PFSK-1 (cell line): ENCODE data around the gene SNX17.

ENCODE experiments used
- FOXP2 ChIP-seq: optimal IDR thresholded peaks from 2 replicates; pipeline ENCODE3; 2011; ENCODE audit warnings: borderline replicate concordance, control low read depth, inconsistent platforms; ENCODE audit not compliant: insufficient read depth; ENCODE audit errors: extremely low read length, extremely low read depth
- POLR2AphosphoS5 ChIP-seq: IDR thresholded peaks from 2 replicates; pipeline ENCODE4 v1.6.1; 2012; ENCODE audit warnings: low read depth, mild to moderate bottlenecking, control low read depth, low read length, moderate library complexity
- SIN3A ChIP-seq: IDR thresholded peaks from 2 replicates; pipeline ENCODE4 v1.6.1; 2012; ENCODE audit warnings: mild to moderate bottlenecking, low read length, moderate library complexity, borderline replicate concordance; ENCODE audit not compliant: insufficient read depth
- TAF1 ChIP-seq: IDR thresholded peaks from 2 replicates; pipeline ENCODE4 v1.6.1; 2012; ENCODE audit warnings: low read length, control low read depth, borderline replicate concordance; ENCODE audit not compliant: insufficient read depth
- TF ChIP-seq, protein P1 (sequence below), 2 experiments: IDR thresholded peaks; 2 replicates each; pipeline versions ENCODE4 v1.6.1 to v1.8.0; 2011 to 2012; ENCODE audit warnings: low read depth in 2 of 2, low read length in 2 of 2, control low read depth in 1 of 2, inconsistent platforms in 1 of 2, mild to moderate bottlenecking in 1 of 2, moderate library complexity in 1 of 2; ENCODE audit not compliant: insufficient read depth in 1 of 2

Gene SNX17

DNA sequence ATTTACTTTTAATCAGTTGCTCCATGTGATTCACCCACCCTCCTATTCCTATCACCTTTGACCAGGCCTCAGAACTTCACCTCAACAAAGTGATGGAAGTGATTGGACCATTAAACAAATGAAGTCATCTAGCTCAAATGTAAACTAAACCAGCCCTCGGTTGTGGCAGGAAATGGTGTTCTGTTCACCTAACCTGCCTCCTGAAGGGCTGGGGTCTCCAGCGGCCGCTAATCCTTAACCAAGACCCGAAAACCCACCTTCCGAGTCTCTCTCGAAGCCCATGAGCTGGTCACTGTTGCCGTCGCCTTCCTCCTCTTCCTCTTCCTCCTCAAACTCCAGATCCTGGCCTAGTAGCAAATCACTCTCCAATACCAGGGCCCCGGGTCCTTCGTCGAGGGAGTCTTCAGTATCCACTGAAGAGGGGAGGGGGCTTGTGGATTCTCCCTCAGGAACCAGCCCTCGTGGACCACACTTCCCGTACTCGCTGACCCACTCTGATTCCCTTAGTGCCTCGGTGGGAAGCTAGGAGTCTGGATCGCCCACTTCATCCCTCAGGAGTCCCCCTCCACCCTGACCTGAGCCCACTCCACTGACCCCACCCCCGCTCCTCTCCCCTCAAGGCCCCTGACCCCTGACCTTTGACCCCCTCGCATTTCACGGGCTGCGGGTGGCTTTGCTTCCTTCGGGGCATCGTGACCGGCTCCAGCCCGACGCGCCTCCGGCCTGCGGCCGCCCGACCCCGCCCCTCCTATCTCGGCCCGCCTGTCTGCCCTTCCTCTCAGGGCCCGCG lies 9.6 kb downstream of the SNX17 start:
- TF ChIP-seq SIN3A: no peak
- TF ChIP-seq POLR2AphosphoS5: peak; percentile 45

DNA sequence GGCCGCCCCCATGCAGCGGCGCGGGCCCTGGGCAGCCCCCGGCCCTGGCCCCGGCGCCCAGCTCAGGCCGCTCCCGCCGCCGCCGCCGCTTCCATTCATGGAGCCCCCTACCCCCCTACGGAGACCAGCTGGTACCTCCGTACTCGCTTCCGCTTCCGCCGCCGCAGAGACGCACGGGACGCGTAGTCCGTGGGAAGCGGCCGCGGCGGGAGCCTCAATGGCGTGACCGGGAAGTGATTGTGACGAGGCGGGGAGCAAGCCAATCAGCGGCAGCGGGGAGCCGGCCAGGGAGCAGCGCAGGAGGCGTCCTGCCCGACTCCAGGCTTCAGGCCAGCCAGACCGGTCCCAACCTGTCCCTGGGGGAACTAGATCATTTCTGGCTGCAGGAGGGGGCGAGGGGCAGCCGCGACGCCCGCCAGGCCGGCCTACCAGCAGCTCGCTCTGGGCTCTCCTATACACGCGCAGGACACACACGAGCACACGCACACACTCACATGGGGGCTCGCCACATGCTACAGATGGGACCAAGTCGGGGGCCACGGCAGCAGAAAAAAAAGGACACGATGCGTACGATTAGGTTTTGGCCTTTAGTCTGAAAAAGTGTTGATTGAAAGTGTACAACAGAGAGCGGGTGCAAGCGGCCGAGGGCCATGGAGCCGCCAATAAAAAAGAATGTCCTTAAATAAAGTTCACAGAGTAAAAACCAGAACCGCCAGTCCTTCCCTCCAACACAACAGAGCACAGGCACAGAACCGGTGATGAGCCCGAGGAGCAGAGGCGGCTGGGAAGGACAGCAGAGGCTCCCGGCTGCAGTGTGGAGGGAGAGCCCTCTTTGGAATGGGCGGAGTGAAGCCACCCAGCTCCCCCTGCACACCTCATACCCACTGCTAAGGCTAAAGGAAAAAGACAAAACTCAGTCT lies 10.5 kb downstream of the SNX17 start, which contains the start of gene ZNF513:
TSS of gene ZNF513 (minus strand) at position 109 of the 920 bp plus-strand sequence. CDS start 208 bp downstream, outside the sequence.
- 0 out of 2 replicates have a peak, but pooled peaks have one; percentile 63 for TF ChIP-seq SIN3A
- peak; percentile 68; the same call in 1 of the 2 replicates for TF ChIP-seq TAF1
- TF ChIP-seq FOXP2: no peak
- TF ChIP-seq POLR2AphosphoS5: peak; percentile 87
- TF ChIP-seq, protein P1, sequence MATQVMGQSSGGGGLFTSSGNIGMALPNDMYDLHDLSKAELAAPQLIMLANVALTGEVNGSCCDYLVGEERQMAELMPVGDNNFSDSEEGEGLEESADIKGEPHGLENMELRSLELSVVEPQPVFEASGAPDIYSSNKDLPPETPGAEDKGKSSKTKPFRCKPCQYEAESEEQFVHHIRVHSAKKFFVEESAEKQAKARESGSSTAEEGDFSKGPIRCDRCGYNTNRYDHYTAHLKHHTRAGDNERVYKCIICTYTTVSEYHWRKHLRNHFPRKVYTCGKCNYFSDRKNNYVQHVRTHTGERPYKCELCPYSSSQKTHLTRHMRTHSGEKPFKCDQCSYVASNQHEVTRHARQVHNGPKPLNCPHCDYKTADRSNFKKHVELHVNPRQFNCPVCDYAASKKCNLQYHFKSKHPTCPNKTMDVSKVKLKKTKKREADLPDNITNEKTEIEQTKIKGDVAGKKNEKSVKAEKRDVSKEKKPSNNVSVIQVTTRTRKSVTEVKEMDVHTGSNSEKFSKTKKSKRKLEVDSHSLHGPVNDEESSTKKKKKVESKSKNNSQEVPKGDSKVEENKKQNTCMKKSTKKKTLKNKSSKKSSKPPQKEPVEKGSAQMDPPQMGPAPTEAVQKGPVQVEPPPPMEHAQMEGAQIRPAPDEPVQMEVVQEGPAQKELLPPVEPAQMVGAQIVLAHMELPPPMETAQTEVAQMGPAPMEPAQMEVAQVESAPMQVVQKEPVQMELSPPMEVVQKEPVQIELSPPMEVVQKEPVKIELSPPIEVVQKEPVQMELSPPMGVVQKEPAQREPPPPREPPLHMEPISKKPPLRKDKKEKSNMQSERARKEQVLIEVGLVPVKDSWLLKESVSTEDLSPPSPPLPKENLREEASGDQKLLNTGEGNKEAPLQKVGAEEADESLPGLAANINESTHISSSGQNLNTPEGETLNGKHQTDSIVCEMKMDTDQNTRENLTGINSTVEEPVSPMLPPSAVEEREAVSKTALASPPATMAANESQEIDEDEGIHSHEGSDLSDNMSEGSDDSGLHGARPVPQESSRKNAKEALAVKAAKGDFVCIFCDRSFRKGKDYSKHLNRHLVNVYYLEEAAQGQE (IDR thresholded peaks at IDR 0.05; ENCODE audit: insufficient read depth in 1 of 2, low read depth in 2 of 2, low read length in 2 of 2): 0 out of 4 replicates have a peak, but pooled peaks of 1 of the 2 experiments have one; percentile 5

DNA sequence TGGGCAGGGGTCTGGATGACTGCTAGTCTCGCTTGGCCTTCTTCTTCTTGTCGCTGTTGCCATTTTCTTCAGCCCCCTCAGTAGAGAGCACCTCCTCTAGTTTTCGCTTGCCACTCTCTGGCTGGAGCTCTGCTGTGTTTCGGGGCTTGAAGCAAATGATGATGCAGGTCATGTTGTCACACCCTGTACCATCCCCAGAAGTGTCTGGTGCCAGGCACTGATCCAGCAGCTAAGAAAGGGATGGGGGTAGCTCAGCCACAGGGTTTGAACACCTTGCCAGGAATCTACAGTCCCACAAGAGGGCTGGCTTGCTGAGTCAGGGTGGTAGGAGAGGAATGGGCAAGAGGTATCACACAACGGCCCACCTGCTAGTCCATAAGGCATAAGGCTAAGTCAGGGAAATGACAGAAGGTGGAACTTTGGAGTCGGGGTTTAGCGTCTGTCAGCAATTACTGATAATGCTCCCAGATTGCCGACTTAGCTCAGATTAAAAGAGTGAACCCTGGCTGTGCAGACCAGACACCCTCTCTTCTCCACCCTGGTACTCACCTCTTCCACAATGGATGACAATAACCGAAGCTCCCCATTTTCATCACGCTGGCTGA lies 11.3 kb downstream of the SNX17 start:
- TF ChIP-seq FOXP2 (no peak), POLR2AphosphoS5 (no peak), TAF1 (no peak), SIN3A (no peak)
- TF ChIP-seq, protein P1 (IDR thresholded peaks at IDR 0.05; ENCODE audit: insufficient read depth in 1 of 2, low read depth in 2 of 2, low read length in 2 of 2): no peak

DNA sequence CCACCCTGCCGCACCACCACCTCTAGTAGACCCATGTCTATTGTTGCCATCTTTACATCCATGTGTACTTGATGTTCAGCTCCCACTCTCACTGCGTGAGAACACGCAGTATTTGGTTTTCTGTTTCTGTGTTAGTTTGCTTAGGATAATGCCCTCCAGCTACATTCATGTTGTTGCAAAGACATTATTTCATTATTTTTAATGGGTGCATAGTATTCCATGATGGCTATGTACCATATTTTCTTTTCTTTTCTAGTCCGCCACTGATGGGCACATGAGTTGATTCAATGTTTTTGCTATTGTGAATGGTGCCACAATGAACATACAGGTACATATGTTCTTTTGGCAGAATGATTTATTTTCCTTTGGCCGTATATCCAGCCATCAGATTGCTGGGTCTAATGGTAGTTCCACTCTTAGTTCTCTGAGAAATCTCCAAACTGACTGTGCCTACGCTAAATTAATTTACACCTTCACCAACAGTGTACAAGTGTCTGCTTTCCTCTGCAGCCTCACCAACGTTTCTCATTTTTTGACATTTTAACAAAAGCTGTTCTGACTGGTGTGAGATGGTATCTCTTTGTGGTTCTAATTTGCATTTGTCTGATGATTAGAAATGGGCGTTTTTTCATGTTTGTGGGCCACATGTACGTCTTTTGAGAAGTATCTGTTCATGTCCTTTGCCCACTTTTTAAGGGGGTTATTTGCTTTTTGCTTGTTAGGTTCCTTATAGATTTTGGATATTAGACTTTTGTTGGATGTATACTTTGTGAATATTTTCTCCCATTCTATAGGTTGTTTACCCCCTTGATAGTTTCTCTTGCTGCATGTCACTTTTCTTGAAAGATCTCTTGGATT lies 20.6 kb downstream of the SNX17 start:
- TF ChIP-seq POLR2AphosphoS5 (no peak), TAF1 (no peak), FOXP2 (no peak), SIN3A (no peak)
- TF ChIP-seq, protein P1 (IDR thresholded peaks at IDR 0.05; ENCODE audit: insufficient read depth in 1 of 2, low read depth in 2 of 2, low read length in 2 of 2): no peak
